ENCODE results near the gene MRPS6. TPM values are rescaled to one million over a fixed set of nuclear protein-coding genes. Genes with fewer than 3 reads are reported as not detected.
A peak's percentile ranks its signal among the peaks of the same experiment; 100 is the strongest.

The MRPS6 gene
- total RNA-seq, 1 donor from 2014 or later: 129 TPM

GRCh38 chr21:34086887-34087306, 13.5 kb downstream of the MRPS6 start:
- TF ChIP-seq CTCF (IDR thresholded peaks at IDR 0.05; ENCODE audit: unreplicated experiment): no peak
- Mint-ChIP-seq H3K27me3 (ENCODE audit: low read depth) (no peaks in the 10 kb centered on the region), H3K4me3 (no peak overlapping the region), H3K36me3 (peaks cover 16% of the 10 kb centered on the region), H3K4me1 (peaks cover 32% of the 10 kb centered on the region), H3K9me3 (no peaks in the 10 kb centered on the region), H3K27ac (no peak overlapping the region)
- DNase-seq (ENCODE audit: low spot score in 2 of 2, unreplicated experiment in 2 of 2): no peak

DNA sequence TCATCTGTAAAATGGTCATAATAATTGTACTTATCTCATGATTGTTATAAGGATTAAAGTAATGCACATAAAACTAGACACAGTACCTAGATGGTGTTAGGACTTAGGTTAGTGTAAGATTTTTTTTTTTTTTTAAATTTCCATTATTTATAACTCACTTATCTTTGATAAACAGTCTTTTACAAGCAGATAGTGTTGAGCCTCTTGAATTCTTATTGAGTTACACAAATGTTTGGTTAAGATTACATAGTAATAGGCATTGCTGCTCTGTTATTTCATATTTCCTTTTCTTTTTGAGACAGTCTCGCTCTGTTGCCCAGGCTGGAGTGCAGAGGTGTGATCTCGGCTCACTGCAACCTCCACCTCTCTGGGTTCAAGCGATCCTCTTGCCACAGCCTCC, 15.4 kb downstream of the MRPS6 start:
- Mint-ChIP-seq H3K9me3 (no peaks in the 10 kb centered on the region), H3K27ac (no peak overlapping the region), H3K36me3 (peaks cover 7% of the 10 kb centered on the region), H3K4me3 (no peak overlapping the region), H3K4me1 (peaks cover 29% of the 10 kb centered on the region), H3K27me3 (ENCODE audit: low read depth) (no peaks in the 10 kb centered on the region)
- no peak for TF ChIP-seq CTCF (IDR thresholded peaks at IDR 0.05; ENCODE audit: unreplicated experiment)
- DNase-seq (ENCODE audit: low spot score in 2 of 2, unreplicated experiment in 2 of 2): no peak

GRCh38 chr21:34091032-34091431, 17.7 kb downstream of the MRPS6 start:
- DNase-seq (ENCODE audit: low spot score in 2 of 2, unreplicated experiment in 2 of 2): no peak
- Mint-ChIP-seq H3K4me1 (peaks cover 37% of the 10 kb centered on the region), H3K27ac (peak overlapping the region; percentile 50), H3K36me3 (peaks cover 6% of the 10 kb centered on the region), H3K4me3 (no peak overlapping the region), H3K9me3 (no peaks in the 10 kb centered on the region), H3K27me3 (ENCODE audit: low read depth) (no peaks in the 10 kb centered on the region)
- TF ChIP-seq CTCF (IDR thresholded peaks at IDR 0.05; ENCODE audit: unreplicated experiment): no peak

- Mint-ChIP-seq H3K36me3 (peaks cover 11% of the 10 kb centered on the region), H3K27ac (peak overlapping the region; percentile 50), H3K4me1 (peaks cover 37% of the 10 kb centered on the region), H3K4me3 (no peak overlapping the region), H3K27me3 (ENCODE audit: low read depth) (no peaks in the 10 kb centered on the region), H3K9me3 (no peaks in the 10 kb centered on the region)
- peak; percentile 13 for TF ChIP-seq CTCF (IDR thresholded peaks at IDR 0.05; ENCODE audit: unreplicated experiment)
- no peak for DNase-seq (ENCODE audit: low spot score in 2 of 2, unreplicated experiment in 2 of 2)
Measured at GRCh38 chr21:34091607-34092006, 18.2 kb downstream of the MRPS6 start.

DNA sequence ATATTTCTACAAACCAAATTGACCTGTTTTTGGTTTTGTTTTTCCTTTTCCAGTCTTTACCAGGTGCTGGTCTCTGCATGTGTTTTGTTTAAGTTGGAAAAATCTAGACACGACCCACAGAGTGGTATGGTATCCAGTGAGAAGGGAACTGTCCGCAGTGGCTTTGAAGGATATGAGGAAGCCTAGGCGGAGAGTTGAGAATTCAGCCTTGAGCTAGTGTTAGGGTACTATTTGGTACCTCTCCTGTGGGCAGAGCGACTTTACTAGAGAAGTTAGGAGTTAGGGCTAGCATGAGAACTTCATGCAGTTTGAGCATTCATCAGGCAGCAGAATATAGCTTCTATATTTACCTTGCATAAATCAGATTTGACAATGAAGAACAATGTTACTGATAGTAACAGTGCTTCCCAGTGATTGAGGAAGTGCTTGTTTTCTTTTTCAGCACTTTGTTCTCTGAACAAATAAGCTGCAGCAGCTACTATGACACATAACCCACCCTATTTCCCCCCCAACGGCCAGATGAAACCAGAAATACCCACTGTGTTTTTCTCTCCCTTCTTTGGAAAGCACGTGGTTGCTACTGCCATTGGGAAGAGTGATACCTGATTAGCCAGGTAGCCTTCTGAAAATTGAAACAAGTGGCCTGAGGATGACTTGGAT, 19.0 kb downstream of the MRPS6 start:
- H3K27ac Mint-ChIP-seq: peak overlapping the region; percentile 87
- no peaks in the 10 kb centered on the region for H3K9me3 Mint-ChIP-seq
- peaks cover 37% of the 10 kb centered on the region for H3K4me1 Mint-ChIP-seq
- H3K27me3 Mint-ChIP-seq (ENCODE audit: low read depth): no peaks in the 10 kb centered on the region
- H3K4me3 Mint-ChIP-seq: no peak overlapping the region
- TF ChIP-seq CTCF (IDR thresholded peaks at IDR 0.05; ENCODE audit: unreplicated experiment): no peak
- peaks cover 18% of the 10 kb centered on the region for H3K36me3 Mint-ChIP-seq
- DNase-seq (ENCODE audit: low spot score in 2 of 2, unreplicated experiment in 2 of 2): no peak
